ENCODE measurements around the gene SNX6.

- TF ChIP-seq CTCF (IDR thresholded peaks at IDR 0.05; ENCODE audit: low read depth, low read length, poor library complexity, severe bottlenecking) (no peak), EZH2phosphoT487 (IDR thresholded peaks at IDR 0.05; ENCODE audit: borderline replicate concordance, low read length) (no peak)
These were observed 48.8 kb upstream of the SNX6 start for GRCh38 chr14:34678735-34679134.

All from DOHH2 (cell line).